HEK293T (cell line): Measurements from ENCODE around the gene DIAPH3.

Source experiments
- CTCF ChIA-PET: fragments of 350-600 bp; formaldehyde crosslinking; extraction: SDS; loops from one replicate; lab custom pipeline; 2021; ENCODE audit warnings: antibody characterized with exemption, inconsistent platforms; lab: Yijun Ruan, JAX
- POLR2A ChIA-PET: fragments of 350-600 bp; formaldehyde crosslinking; extraction: SDS; loops from one replicate; lab custom pipeline; 2020; ENCODE audit warnings: antibody characterized with exemption, inconsistent platforms; lab: Yijun Ruan, JAX
- DNase-seq: peaks from one replicate; pipeline ENCODE4 v3.0.0; 2012; ENCODE audit warnings: mixed read lengths; ENCODE audit errors: extremely low spot score
- ARNT ChIP-seq: fragments of 450-650 bp; IDR thresholded peaks from 2 replicates; pipeline ENCODE4 v1.6.1; 2017; ENCODE audit warnings: mild to moderate bottlenecking
- BHLHE40 ChIP-seq: fragments of 450-650 bp; IDR thresholded peaks from 2 replicates; pipeline ENCODE4 v1.6.1; 2016; ENCODE audit warnings: mild to moderate bottlenecking, moderate library complexity, borderline replicate concordance
- CTBP1 ChIP-seq: fragments of 450-650 bp; IDR thresholded peaks from 2 replicates; pipeline ENCODE4 v1.6.1; 2016; ENCODE audit warnings: borderline replicate concordance
- ELF4 ChIP-seq: fragments of 450-650 bp; IDR thresholded peaks from 2 replicates; pipeline ENCODE4 v1.6.1; 2017; ENCODE audit warnings: antibody characterized with exemption
- FOXA1 ChIP-seq: fragments of 450-650 bp; IDR thresholded peaks from 2 replicates; pipeline ENCODE4 v1.6.1; 2016; ENCODE audit warnings: mild to moderate bottlenecking
- FOXK2 ChIP-seq: fragments of 450-650 bp; IDR thresholded peaks from 2 replicates; pipeline ENCODE4 v1.6.1; 2016; ENCODE audit warnings: mild to moderate bottlenecking
- FOXM1 ChIP-seq: fragments of 450-650 bp; IDR thresholded peaks from 2 replicates; pipeline ENCODE4 v1.6.1; 2017; ENCODE audit warnings: mild to moderate bottlenecking, borderline replicate concordance
- HDGF ChIP-seq: fragments of 450-650 bp; IDR thresholded peaks from 2 replicates; pipeline ENCODE4 v1.6.1; 2017; ENCODE audit warnings: antibody characterized with exemption, borderline replicate concordance
- L3MBTL2 ChIP-seq: fragments of 450-650 bp; conservative IDR thresholded peaks from 2 replicates; pipeline ENCODE4 v1.6.1; 2016; ENCODE audit warnings: mild to moderate bottlenecking
- LEF1 ChIP-seq: fragments of 450-650 bp; IDR thresholded peaks from 2 replicates; pipeline ENCODE4 v1.6.1; 2017; ENCODE audit warnings: mild to moderate bottlenecking, borderline replicate concordance
- NFRKB ChIP-seq: fragments of 450-650 bp; IDR thresholded peaks from 2 replicates; pipeline ENCODE4 v1.6.1; 2016; ENCODE audit warnings: mild to moderate bottlenecking, moderate library complexity
- SP1 ChIP-seq: fragments of 450-650 bp; IDR thresholded peaks from 2 replicates; pipeline ENCODE4 v1.6.1; 2017
- SUZ12 ChIP-seq: fragments of 450-650 bp; IDR thresholded peaks from 2 replicates; pipeline ENCODE4 v1.6.1; 2016; ENCODE audit warnings: mild to moderate bottlenecking
- TARDBP ChIP-seq: fragments of 450-650 bp; IDR thresholded peaks from 2 replicates; pipeline ENCODE4 v1.6.1; 2016
- ZNF384 ChIP-seq: fragments of 450-650 bp; IDR thresholded peaks from 2 replicates; pipeline ENCODE4 v1.6.1; 2016
- TF ChIP-seq, protein P1 (sequence below): fragments of 450-650 bp; IDR thresholded peaks from 2 replicates; pipeline ENCODE4 v1.6.1; 2016

The DIAPH3 gene

DNA sequence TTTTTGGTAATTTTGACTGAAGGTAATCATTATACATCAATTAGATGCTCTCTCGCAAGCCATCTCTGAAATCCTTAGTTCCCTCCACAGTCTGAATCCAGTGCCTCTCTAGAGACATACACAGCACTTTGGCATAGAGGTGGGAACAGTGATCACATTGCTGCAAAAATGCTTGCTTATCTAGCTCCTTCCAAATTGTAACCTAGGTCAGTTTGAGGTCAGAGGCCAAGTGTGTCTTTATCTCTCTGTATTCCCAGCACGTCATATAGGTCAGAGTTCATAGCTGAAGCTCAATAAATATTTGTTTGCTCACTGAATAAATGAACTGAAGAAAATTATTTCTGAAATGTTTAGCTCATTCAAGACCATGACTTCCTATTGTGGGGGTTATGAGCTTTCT lies 462.5 kb downstream of the DIAPH3 start:
- DNase-seq = no peak
- ChIA-PET CTCF (no interaction called here), POLR2A (no interaction called here)
- TF ChIP-seq SP1 (no peak), ARNT (no peak), HDGF (no peak), LEF1 (no peak), CTBP1 (no peak), ZNF384 (no peak), SUZ12 (no peak), ELF4 (no peak), BHLHE40 (no peak), FOXA1 (no peak), FOXM1 (no peak), FOXK2 (no peak), TARDBP (no peak), NFRKB (no peak), L3MBTL2 (no peak)
- TF ChIP-seq, protein P1, sequence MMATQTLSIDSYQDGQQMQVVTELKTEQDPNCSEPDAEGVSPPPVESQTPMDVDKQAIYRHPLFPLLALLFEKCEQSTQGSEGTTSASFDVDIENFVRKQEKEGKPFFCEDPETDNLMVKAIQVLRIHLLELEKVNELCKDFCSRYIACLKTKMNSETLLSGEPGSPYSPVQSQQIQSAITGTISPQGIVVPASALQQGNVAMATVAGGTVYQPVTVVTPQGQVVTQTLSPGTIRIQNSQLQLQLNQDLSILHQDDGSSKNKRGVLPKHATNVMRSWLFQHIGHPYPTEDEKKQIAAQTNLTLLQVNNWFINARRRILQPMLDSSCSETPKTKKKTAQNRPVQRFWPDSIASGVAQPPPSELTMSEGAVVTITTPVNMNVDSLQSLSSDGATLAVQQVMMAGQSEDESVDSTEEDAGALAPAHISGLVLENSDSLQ = no peak

DNA sequence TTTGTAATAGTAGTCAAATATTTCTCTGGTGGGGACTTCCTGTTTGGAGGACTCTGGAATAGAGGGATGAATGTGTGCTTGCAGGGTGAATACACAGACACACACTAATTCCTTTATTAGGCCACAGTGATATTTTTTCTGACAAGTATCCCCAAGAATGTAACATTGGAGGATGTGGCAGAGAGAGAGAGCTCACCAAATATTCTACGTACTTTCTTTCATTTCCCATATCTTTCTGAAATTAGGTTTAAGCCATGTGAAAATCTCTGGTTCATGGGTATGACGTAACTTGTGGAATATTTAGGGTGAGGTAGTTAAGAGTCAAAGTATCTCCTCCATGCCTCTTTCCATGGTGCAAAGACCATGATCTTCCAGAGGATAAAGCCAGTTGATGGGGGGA lies 463.4 kb downstream of the DIAPH3 start:
- ChIA-PET POLR2A (no interaction called here), CTCF (no interaction called here)
- TF ChIP-seq NFRKB (no peak), ELF4 (no peak), L3MBTL2 (no peak), SP1 (no peak), LEF1 (no peak), BHLHE40 (no peak), ZNF384 (no peak), SUZ12 (no peak), FOXM1 (no peak), ARNT (no peak), FOXA1 (no peak), CTBP1 (no peak), HDGF (no peak), FOXK2 (no peak)
- TF ChIP-seq, protein P1 = no peak
- no peak for DNase-seq

DNA sequence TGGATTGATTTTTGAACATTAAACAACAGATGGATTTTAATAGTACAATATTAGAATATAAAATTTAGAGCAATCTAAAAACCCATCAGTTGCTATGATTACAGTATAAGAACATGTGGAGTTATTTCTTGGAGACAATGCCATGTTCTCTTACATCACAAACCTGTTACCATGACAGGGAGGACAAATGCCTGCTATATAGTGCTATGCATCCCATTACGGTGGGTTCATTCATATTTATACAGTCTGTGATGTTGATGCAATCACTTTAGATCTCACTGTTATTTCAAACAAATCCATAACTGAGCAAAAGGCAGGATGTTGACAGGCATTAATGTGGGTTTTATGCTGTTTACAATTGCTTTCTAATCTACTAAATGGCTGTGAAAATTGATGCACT lies 467.5 kb downstream of the DIAPH3 start:
- DNase-seq = no peak
- ChIA-PET POLR2A (no interaction called here), CTCF (no interaction called here)
- TF ChIP-seq LEF1 (no peak), NFRKB (no peak), HDGF (no peak), SUZ12 (no peak), FOXA1 (no peak), ZNF384 (no peak), CTBP1 (no peak), ELF4 (no peak), ARNT (no peak), L3MBTL2 (no peak), FOXM1 (no peak), BHLHE40 (no peak), TARDBP (no peak), SP1 (no peak)
- TF ChIP-seq, protein P1 = no peak

DNA sequence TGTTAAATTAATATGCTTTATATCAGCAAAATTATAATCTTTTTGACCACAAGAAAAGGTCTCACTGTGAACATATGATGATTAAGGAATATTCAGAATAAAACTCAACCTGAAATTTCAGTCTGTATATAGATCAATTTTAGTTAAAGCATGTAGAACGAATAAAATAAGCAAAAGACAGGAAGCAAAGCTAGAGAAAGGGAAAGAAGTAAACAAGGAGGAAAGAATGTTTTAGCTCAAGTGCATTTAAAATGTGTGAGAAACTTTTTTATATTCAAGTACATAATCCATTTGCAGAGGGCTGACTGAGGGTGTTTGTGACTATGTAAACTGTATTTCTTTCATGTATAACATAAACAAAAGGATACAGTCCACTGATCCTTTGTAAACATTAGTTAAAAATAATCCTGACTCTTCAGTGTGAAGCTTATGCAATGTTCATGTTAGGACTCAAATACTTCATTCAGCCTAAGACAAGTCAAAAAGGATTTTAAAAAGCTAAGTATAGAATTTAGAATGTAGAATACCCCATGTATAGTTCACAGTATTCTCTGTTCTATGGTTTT lies 472.1 kb downstream of the DIAPH3 start:
- DNase-seq = no peak
- ChIA-PET CTCF (interaction anchor here (0.9 kb wide), 1 partner anchor 10 kb away, joined by 3 read pairs; no protein-coding TSS in a partner anchor), POLR2A (no interaction called here)
- TF ChIP-seq, protein P1 = no peak
- no peak for TF ChIP-seq BHLHE40
- no peak for TF ChIP-seq ZNF384
- TF ChIP-seq LEF1 = no peak
- no peak for TF ChIP-seq L3MBTL2
- no peak for TF ChIP-seq TARDBP
- TF ChIP-seq NFRKB = no peak
- TF ChIP-seq HDGF = no peak
- TF ChIP-seq FOXM1 = no peak
- TF ChIP-seq SP1 = no peak
- TF ChIP-seq CTBP1 = no peak

DNA sequence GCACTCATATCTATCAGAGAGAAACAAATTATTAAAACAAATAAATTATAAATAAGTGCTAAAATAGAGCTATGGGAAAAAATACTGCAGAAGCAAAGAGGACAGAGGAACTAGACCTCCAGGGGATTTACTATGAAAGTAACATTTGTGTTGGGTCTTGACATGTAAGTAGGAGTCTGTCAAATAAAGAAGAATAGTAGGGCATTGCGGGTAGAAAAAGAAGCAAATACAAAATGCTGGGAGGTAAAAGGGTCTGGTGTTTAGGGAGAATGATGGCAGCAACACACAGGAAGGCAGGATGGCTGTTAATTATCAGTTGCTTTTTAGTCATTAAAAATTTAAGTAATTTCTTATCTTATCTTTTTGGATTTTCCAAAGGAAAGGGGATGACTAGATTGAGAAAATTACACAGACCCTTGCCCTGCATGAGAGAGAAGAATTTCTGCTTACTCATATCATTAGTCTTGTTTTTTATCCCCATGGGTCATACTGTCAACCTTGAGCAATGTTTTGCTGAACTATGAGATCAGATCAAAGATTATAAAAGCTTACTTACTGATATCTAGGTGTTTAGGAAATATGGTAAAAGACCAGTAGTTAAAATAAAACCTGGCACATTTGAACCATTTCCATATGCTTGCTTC lies 472.7 kb downstream of the DIAPH3 start:
- no peak for DNase-seq
- CTCF ChIA-PET = interaction anchor here (0.9 kb wide), 1 partner anchor 9 kb away, joined by 3 read pairs; no protein-coding TSS in a partner anchor
- TF ChIP-seq BHLHE40 = no peak
- no peak for TF ChIP-seq ZNF384
- no peak for TF ChIP-seq FOXM1
- no peak for TF ChIP-seq L3MBTL2
- TF ChIP-seq FOXA1 = no peak
- TF ChIP-seq HDGF = no peak
- no peak for TF ChIP-seq NFRKB
- no peak for TF ChIP-seq FOXK2
- TF ChIP-seq LEF1 = no peak
- no peak for TF ChIP-seq SP1
- TF ChIP-seq CTBP1 = no peak
- TF ChIP-seq TARDBP = no peak
- no peak for TF ChIP-seq SUZ12
- TF ChIP-seq ELF4 = no peak
- no peak for TF ChIP-seq ARNT
- TF ChIP-seq, protein P1 = no peak
- POLR2A ChIA-PET = no interaction called here
